DOHH2 (cell line): ENCODE results near the gene TEX10.

Experiments used
- H3F3A ChIP-seq: fragments of 200-600 bp; sonication (generic), shearing (Covaris generic); 2 replicates; pipeline ENCODE4 v1.6.0; 2016; ENCODE audit warnings: antibody characterized with exemption, mild to moderate bottlenecking; ENCODE audit not compliant: control insufficient read depth, insufficient read depth
- H3K27ac ChIP-seq: fragments of 200-600 bp; sonication (generic); 2 replicates; pipeline ENCODE4 v1.5.1; 2014; ENCODE audit warnings: low read depth, mild to moderate bottlenecking, low read length, moderate library complexity
- H3K27me3 ChIP-seq: fragments of 200-600 bp; sonication (generic); 2 replicates; pipeline ENCODE4 v1.6.1; 2014; ENCODE audit warnings: mild to moderate bottlenecking, low read length, mixed read lengths; ENCODE audit not compliant: control insufficient read depth
- H3K36me3 ChIP-seq: fragments of 200-600 bp; sonication (generic); 2 replicates; pipeline ENCODE4 v1.6.1; 2014; ENCODE audit warnings: mild to moderate bottlenecking, low read length, moderate library complexity, mixed read lengths; ENCODE audit not compliant: control insufficient read depth
- H3K4me1 ChIP-seq: fragments of 200-600 bp; sonication (generic); 2 replicates; pipeline ENCODE4 v1.6.1; 2014; ENCODE audit warnings: mild to moderate bottlenecking, low read length, mixed read lengths; ENCODE audit not compliant: control insufficient read depth
- H3K4me2 ChIP-seq: fragments of 200-600 bp; sonication (generic); 2 replicates; pipeline ENCODE4 v1.6.0; 2014; ENCODE audit warnings: mild to moderate bottlenecking, low read length, moderate library complexity
- H3K4me3 ChIP-seq: fragments of 200-600 bp; sonication (generic); 2 replicates; pipeline ENCODE4 v1.5.1; 2014; ENCODE audit warnings: mild to moderate bottlenecking, low read length, mixed read lengths
- H3K79me2 ChIP-seq: fragments of 200-600 bp; sonication (generic); 2 replicates; pipeline ENCODE4 v1.6.1; 2014; ENCODE audit warnings: mild to moderate bottlenecking, low read length, mixed read lengths; ENCODE audit not compliant: control insufficient read depth
- H3K9me2 ChIP-seq: fragments of 200-600 bp; sonication (generic); replicated peaks from 2 replicates; pipeline ENCODE4 v1.6.1; 2014; ENCODE audit warnings: mild to moderate bottlenecking, low read length, mixed read lengths; ENCODE audit not compliant: control insufficient read depth
- H3K9me3 ChIP-seq: fragments of 200-600 bp; sonication (generic); 2 replicates; pipeline ENCODE4 v1.6.1; 2014; ENCODE audit warnings: antibody characterized with exemption, low read length, mixed read lengths; ENCODE audit not compliant: control insufficient read depth, insufficient read depth
- H4K20me1 ChIP-seq: fragments of 200-600 bp; sonication (generic); 2 replicates; pipeline ENCODE4 v1.6.0; 2014; ENCODE audit warnings: low read depth, mild to moderate bottlenecking, antibody characterized with exemption, low read length, moderate library complexity; ENCODE audit not compliant: control insufficient read depth, insufficient read depth
- EZH2phosphoT487 ChIP-seq: fragments of 200-600 bp; sonication (generic); IDR thresholded peaks from 2 replicates; pipeline ENCODE4 v1.6.1; 2017; ENCODE audit warnings: borderline replicate concordance, mild to moderate bottlenecking, antibody characterized with exemption, low read length, moderate library complexity, mixed read lengths
- TF ChIP-seq, protein P1 (sequence below): fragments of 200-600 bp; sonication (generic); IDR thresholded peaks from one replicate; pipeline ENCODE4 v1.5.1; 2014; ENCODE audit warnings: antibody characterized with exemption, mild to moderate bottlenecking, low read depth, low read length; ENCODE audit not compliant: poor library complexity, severe bottlenecking

TEX10 gene

GRCh38 chr9:100351508-100351907 is 1.2 kb downstream of the TEX10 start:
- Histone ChIP-seq H3K4me1 (peaks cover 51% of the 10 kb centered on the region), H3K36me3 (peaks cover 69% of the 10 kb centered on the region), H3K27me3 (no peaks in the 10 kb centered on the region), H3K4me2 (peak overlapping the region; percentile 87), H4K20me1 (peaks cover 38% of the 10 kb centered on the region), H3K4me3 (peak overlapping the region; percentile 95), H3F3A (0 out of 2 replicates have a peak, but pooled peaks cover 3% of the 10 kb centered on the region), H3K79me2 (peaks cover 93% of the 10 kb centered on the region), H3K27ac (no peak overlapping the region), H3K9me3 (peaks cover 8% of the 10 kb centered on the region; the same call in 1 of the 2 replicates), H3K9me2 (no peaks in the 10 kb centered on the region)
- TF ChIP-seq EZH2phosphoT487, result no peak
- TF ChIP-seq, protein P1, sequence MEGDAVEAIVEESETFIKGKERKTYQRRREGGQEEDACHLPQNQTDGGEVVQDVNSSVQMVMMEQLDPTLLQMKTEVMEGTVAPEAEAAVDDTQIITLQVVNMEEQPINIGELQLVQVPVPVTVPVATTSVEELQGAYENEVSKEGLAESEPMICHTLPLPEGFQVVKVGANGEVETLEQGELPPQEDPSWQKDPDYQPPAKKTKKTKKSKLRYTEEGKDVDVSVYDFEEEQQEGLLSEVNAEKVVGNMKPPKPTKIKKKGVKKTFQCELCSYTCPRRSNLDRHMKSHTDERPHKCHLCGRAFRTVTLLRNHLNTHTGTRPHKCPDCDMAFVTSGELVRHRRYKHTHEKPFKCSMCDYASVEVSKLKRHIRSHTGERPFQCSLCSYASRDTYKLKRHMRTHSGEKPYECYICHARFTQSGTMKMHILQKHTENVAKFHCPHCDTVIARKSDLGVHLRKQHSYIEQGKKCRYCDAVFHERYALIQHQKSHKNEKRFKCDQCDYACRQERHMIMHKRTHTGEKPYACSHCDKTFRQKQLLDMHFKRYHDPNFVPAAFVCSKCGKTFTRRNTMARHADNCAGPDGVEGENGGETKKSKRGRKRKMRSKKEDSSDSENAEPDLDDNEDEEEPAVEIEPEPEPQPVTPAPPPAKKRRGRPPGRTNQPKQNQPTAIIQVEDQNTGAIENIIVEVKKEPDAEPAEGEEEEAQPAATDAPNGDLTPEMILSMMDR, result no peak

GRCh38 chr9:100350188-100350587 is 2.6 kb downstream of the TEX10 start:
- Histone ChIP-seq H3K27me3 (no peaks in the 10 kb centered on the region), H3K27ac (no peak overlapping the region), H3K4me3 (peak overlapping the region; percentile 95), H3K9me3 (no peaks in the 10 kb centered on the region), H3K36me3 (peaks cover 72% of the 10 kb centered on the region), H3K4me1 (peaks cover 38% of the 10 kb centered on the region), H3K4me2 (peak overlapping the region; percentile 87), H3K79me2 (peaks cover 98% of the 10 kb centered on the region), H4K20me1 (peaks cover 39% of the 10 kb centered on the region), H3F3A (no peaks in the 10 kb centered on the region), H3K9me2 (no peaks in the 10 kb centered on the region)
- no peak for TF ChIP-seq EZH2phosphoT487
- TF ChIP-seq, protein P1, result no peak

GRCh38 chr9:100346836-100347235 is 5.9 kb downstream of the TEX10 start:
- Histone ChIP-seq H3F3A (no peaks in the 10 kb centered on the region), H3K4me1 (peaks cover 35% of the 10 kb centered on the region), H3K27me3 (no peaks in the 10 kb centered on the region), H3K36me3 (peaks cover 87% of the 10 kb centered on the region), H3K27ac (no peak overlapping the region), H3K4me3 (no peak overlapping the region), H3K4me2 (no peak overlapping the region), H4K20me1 (peaks cover 39% of the 10 kb centered on the region), H3K9me2 (no peaks in the 10 kb centered on the region), H3K9me3 (no peaks in the 10 kb centered on the region), H3K79me2 (peaks cover 100% of the 10 kb centered on the region)
- TF ChIP-seq EZH2phosphoT487, result no peak
- TF ChIP-seq, protein P1, result no peak
